Thyroid gland (tissue), 4 donors: ENCODE data around the gene DISC1.

ENCODE experiments used
- CTCF ChIP-seq, 6 experiments: fragments of 200-600 bp in 3 of 6; fragments of 450-650 bp in 3 of 6; sonication (generic) in 3 of 6; IDR thresholded peaks; one replicate each; pipeline ENCODE4 v1.5.1; 2016 to 2019; ENCODE audit warnings: antibody characterized with exemption in 6 of 6, mild to moderate bottlenecking in 2 of 6, inconsistent platforms in 1 of 6, moderate library complexity in 1 of 6
- POLR2A ChIP-seq, 2 donors: fragments of 450-650 bp; IDR thresholded peaks; one replicate each; pipeline ENCODE4 v1.6.1; 2017; ENCODE audit warnings: antibody characterized with exemption in 2 of 2, mild to moderate bottlenecking in 2 of 2, moderate library complexity in 1 of 2

GRCh38 chr1:232019026-232019340 lies 392.4 kb downstream of the DISC1 start:
- TF ChIP-seq POLR2A (IDR thresholded peaks at IDR 0.05) = no peak
- TF ChIP-seq CTCF (IDR thresholded peaks at IDR 0.05) = no peak
